ENCODE data around the gene LMNTD2.

GRCh38 chr11:553083-553987, 7.2 kb downstream of the LMNTD2 start:
- no peak for TF ChIP-seq POLR2A (IDR thresholded peaks at IDR 0.05)
- no peak for TF ChIP-seq CTCF (IDR thresholded peaks at IDR 0.05)

Data from uterus (tissue), 2 donors.